Breast epithelium (tissue), 4 donors: Measurements from ENCODE around the gene FAM181A. TPM values are rescaled to one million over a fixed set of nuclear protein-coding genes. Genes with fewer than 3 reads are reported as not detected.
A peak's percentile ranks its signal among the peaks of the same experiment; 100 is the strongest.

Source experiments
- DNase-seq, 2 donors: peaks; one replicate each; pipeline ENCODE4 v3.0.0-alpha.2; 2019; ENCODE audit warnings: low spot score in 2 of 2
- H3K27ac ChIP-seq, 2 donors: fragments of 200-600 bp; sonication (generic) in 1 of 2; one replicate each; pipeline ENCODE4 v1.5.1; 2016 to 2019; ENCODE audit warnings: mild to moderate bottlenecking in 1 of 2
- H3K27me3 ChIP-seq, 2 donors: fragments of 200-600 bp; sonication (generic) in 1 of 2; one replicate each; pipeline versions ENCODE4 v1.5.1 to v1.6.0; 2017 to 2019; ENCODE audit warnings: control low read depth in 1 of 2, mild to moderate bottlenecking in 1 of 2
- H3K36me3 ChIP-seq: fragments of 200-600 bp; one replicate; pipeline ENCODE4 v1.5.1; 2019
- H3K4me1 ChIP-seq, 2 donors: fragments of 200-600 bp; sonication (generic); one replicate each; pipeline ENCODE4 v1.5.1; 2016 to 2019; ENCODE audit warnings: control low read depth in 1 of 2
- H3K4me3 ChIP-seq, 3 donors: fragments of 200-600 bp; sonication (generic); 1 replicate in 2 of 3; 2 replicates in 1 of 3; pipeline ENCODE4 v1.5.1; 2016 to 2019; ENCODE audit warnings: mild to moderate bottlenecking in 3 of 3, moderate library complexity in 2 of 3
- H3K9me3 ChIP-seq, 2 donors: fragments of 200-600 bp; sonication (generic) in 1 of 2; one replicate each; pipeline ENCODE4 v1.5.1; 2016 to 2019; ENCODE audit warnings: control low read depth in 1 of 2
- CTCF ChIP-seq, 3 donors: fragments of 450-650 bp; IDR thresholded peaks; one replicate each; pipeline ENCODE4 v1.5.1; 2016 to 2017; ENCODE audit warnings: antibody characterized with exemption in 3 of 3, mild to moderate bottlenecking in 3 of 3, moderate library complexity in 3 of 3
- POLR2A ChIP-seq: fragments of 450-650 bp; IDR thresholded peaks from one replicate; pipeline ENCODE4 v1.6.1; 2016; ENCODE audit warnings: antibody characterized with exemption, mild to moderate bottlenecking, moderate library complexity
- POLR2AphosphoS5 ChIP-seq, 3 donors: sonication (generic); formaldehyde crosslinking; IDR thresholded peaks; one replicate each; pipeline ENCODE4 v1.6.1; 2017; ENCODE audit warnings: antibody characterized with exemption in 3 of 3
- intact Hi-C: fragments of 100-400 bp; cut with DNase I; formaldehyde crosslinking; loops from one replicate; pipeline ENCODE4 v1.15.1; 2023; ENCODE audit warnings: low total_unique reads
- total RNA-seq, 3 donors: library from RNA; depleted of rRNA; stranded (reverse); fragments of >200 nt; gene quantifications; one replicate each; pipeline ENCODE4 v1.1.0, GENCODE V29; 2016

Gene FAM181A
- total RNA-seq, 3 donors from 2014 or later = not detected

GRCh38 chr14:93905623-93906022 is 21.5 kb upstream of the FAM181A start:
- no peaks in the 10 kb centered on the region for H3K36me3 ChIP-seq
- H3K9me3 ChIP-seq = no peaks in the 10 kb centered on the region
- no peak overlapping the region for H3K27ac ChIP-seq
- intact Hi-C loops = no loop called here
- no peaks in the 10 kb centered on the region for H3K4me1 ChIP-seq
- TF ChIP-seq CTCF (IDR thresholded peaks at IDR 0.05) (no peak), POLR2AphosphoS5 (IDR thresholded peaks at IDR 0.05) (no peak), POLR2A (no peak)
- peak in 1 of 2 donors; percentile 10 for DNase-seq
- H3K4me3 ChIP-seq = no peak overlapping the region
- no peaks in the 10 kb centered on the region for H3K27me3 ChIP-seq

DNA sequence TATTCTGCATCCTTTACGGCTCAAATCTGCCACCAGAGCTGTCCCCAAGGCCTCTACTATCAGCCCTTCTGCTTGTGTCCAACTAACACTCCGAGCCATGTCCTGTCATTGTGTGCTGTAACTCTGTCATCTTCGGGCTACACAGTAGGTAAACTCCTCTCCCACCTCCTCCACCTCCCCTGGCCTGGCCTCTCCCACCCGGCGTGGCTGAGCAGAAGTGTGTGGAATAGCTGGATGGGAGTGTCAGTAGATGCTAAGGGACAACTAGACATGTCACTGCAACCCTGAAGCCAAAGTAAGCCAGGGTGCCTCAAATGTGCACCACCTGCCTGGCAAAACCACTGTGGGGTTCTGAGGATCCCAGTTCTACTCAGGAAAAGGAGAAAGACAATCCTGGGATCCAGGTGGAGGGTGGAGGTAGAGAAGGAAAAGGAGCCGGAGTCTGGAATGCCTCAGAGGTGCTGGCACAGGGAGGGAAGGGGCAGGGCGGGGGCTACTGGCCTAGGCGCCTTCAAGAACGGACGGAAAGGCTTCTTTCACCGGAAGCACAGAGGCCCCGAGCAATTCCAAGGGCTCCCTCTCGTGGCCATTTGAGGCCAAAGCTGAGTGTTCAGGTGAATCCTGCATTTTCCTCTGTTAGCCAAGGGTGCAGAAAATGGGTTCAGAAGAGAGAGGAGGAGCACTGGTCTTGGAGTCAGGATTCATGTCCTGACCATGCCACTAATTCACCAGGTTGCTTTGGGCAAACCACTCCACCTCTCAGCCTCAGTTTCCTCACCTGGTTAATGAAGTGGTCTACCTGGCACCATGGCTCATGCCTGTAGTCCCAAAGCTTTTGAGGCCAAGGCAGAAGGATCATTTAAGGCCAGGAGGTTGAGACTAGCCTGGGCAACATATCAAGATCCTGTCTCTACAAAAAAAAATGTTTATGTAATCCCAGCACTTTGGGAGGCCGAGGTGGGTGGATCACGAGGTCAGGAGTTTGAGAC is 20.5 kb upstream of the FAM181A start:
- no peaks in the 10 kb centered on the region for H3K36me3 ChIP-seq
- H3K4me1 ChIP-seq = no peaks in the 10 kb centered on the region
- H3K27ac ChIP-seq = no peak overlapping the region
- no peaks in the 10 kb centered on the region for H3K27me3 ChIP-seq
- no peak for TF ChIP-seq POLR2A
- no peak for TF ChIP-seq POLR2AphosphoS5 (IDR thresholded peaks at IDR 0.05)
- TF ChIP-seq CTCF (IDR thresholded peaks at IDR 0.05) = peak in 2 of 3 donors; percentile 30 to 45
- no peak overlapping the region for H3K4me3 ChIP-seq
- DNase-seq = peak in 1 of 2 donors; percentile 57
- no peaks in the 10 kb centered on the region for H3K9me3 ChIP-seq
- intact Hi-C loops = no loop called here

DNA sequence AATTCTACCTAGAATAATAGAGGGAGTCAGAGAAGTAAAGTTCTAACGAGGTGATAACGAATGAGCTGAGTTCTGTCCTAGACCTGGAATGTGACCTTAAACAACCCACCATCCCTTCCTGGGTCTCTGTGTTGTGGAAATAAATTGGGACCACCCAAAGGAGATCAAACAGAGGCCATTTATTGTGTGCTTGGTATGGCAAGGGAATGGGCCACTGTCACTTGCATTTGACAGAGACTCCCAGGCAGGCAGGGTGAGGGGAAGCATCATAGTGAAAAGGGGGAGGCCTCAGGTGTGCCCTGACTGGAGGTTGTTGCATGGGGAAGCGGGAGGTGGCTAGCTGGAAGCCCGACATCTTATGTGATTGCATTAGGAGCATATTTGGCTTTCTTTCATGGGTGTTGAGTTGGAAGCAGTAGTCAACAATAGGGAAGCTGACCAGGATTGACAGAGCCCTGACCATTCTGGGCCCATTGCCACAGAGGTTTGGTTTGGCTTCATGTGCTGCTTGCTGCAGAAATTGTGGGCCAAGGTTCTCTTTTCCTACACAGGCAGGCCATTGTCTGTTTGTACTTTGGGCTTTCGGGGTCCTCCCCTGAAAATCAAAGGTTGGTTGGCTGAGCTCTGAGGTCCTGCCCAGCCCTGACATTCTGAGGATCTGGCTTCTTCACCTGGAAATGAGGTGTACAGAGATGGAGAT is 17.6 kb upstream of the FAM181A start:
- intact Hi-C loops = no loop called here
- Histone ChIP-seq H3K36me3 (no peaks in the 10 kb centered on the region), H3K4me3 (no peak overlapping the region), H3K4me1 (no peaks in the 10 kb centered on the region), H3K27ac (no peak overlapping the region), H3K27me3 (no peaks in the 10 kb centered on the region), H3K9me3 (no peaks in the 10 kb centered on the region)
- peak in 1 of 2 donors; percentile 51 for DNase-seq
- no peak for TF ChIP-seq CTCF (IDR thresholded peaks at IDR 0.05)
- TF ChIP-seq POLR2A = no peak
- TF ChIP-seq POLR2AphosphoS5 (IDR thresholded peaks at IDR 0.05) = no peak

- no peak overlapping the region for H3K4me3 ChIP-seq
- H3K27ac ChIP-seq = no peak overlapping the region
- H3K36me3 ChIP-seq = no peaks in the 10 kb centered on the region
- no peak for DNase-seq
- H3K4me1 ChIP-seq = no peaks in the 10 kb centered on the region
- intact Hi-C loops = no loop called here
- H3K27me3 ChIP-seq = no peaks in the 10 kb centered on the region
- no peak for TF ChIP-seq CTCF (IDR thresholded peaks at IDR 0.05)
- TF ChIP-seq POLR2AphosphoS5 (IDR thresholded peaks at IDR 0.05) = no peak
- no peak for TF ChIP-seq POLR2A
- H3K9me3 ChIP-seq = no peaks in the 10 kb centered on the region
Measured at GRCh38 chr14:93911975-93912615, 15.0 kb upstream of the FAM181A start.
